Brain microvascular endothelial cell (primary cell): Measurements from ENCODE around the gene ZIC1.

ENCODE experiments used
- DNase-seq: peaks from one replicate; pipeline ENCODE4 v3.0.0-alpha.2; 2020
- H3K27ac ChIP-seq: fragments of 250-450 bp; sonication (Bioruptor Pico); 2 replicates; pipeline ENCODE4 v1.5.1; 2020; ENCODE audit warnings: mild to moderate bottlenecking, moderate library complexity
- H3K27me3 ChIP-seq: fragments of 250-450 bp; sonication (Bioruptor Pico); replicated peaks from 2 replicates; pipeline ENCODE4 v1.5.1; 2020; ENCODE audit warnings: mild to moderate bottlenecking
- H3K36me3 ChIP-seq: fragments of 250-450 bp; sonication (Bioruptor Pico); replicated peaks from 2 replicates; pipeline ENCODE4 v1.5.1; 2020; ENCODE audit warnings: mild to moderate bottlenecking
- H3K4me3 ChIP-seq: 2 replicates; pipeline ENCODE4 v1.5.1; 2011; ENCODE audit warnings: low read depth, mild to moderate bottlenecking, control low read depth, low read length, moderate library complexity
- in situ Hi-C: cut with HindIII; loops from 2 replicates; pipeline ENCODE4 v1.10.0; 2017; ENCODE audit warnings: low sequenced_read_pairs, low pct_ligation_motif_present
- TF ChIP-seq, protein P1 (sequence below): IDR thresholded peaks from 2 replicates; pipeline ENCODE4 v1.5.1; 2011; ENCODE audit warnings: low read depth, mild to moderate bottlenecking, moderate library complexity, low read length, control low read depth, inconsistent platforms; ENCODE audit errors: missing control alignments

ZIC1 gene

DNA sequence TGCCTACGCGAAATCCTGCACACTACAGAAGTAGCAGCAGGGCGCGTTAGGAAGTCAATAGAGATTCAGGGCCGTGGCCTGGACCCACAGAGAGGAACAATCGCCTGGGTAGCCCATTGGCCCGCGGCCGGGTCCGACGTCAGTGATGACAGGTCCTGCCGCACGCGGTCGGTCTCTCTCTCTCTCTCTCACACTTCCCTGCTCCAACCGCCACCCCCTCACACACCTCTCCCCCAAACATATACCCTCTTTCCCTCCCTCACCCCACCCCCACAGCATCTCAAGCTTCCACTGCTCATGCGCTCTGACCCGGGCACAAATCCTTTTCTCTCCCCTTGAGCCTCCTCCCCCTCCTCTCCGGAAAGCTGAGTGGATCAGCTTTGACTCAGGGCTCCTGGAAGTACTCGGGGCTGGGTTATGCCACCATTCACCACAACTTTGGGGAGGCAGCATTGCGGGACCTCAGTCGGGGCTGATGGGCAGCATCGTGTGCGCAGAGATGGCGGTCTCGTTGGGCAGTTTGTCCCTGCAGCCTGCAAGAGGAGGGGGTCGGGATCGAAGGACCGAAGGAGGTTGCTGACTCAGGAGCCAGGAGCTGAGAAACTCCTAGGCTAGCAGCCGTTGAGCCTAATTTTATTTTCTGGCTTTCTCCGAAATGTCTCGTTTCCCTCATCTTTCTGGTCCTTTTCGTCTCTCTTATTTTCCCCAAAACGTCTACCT is 11.8 kb upstream of the ZIC1 start:
- H3K36me3 ChIP-seq: no peaks in the 10 kb centered on the region
- H3K27me3 ChIP-seq: no peaks in the 10 kb centered on the region
- in situ Hi-C loops: loop anchor here (25.0 kb wide), 1 partner anchor 215 kb away; no protein-coding TSS in a partner anchor
- peak; percentile 96 for DNase-seq
- TF ChIP-seq, protein P1, sequence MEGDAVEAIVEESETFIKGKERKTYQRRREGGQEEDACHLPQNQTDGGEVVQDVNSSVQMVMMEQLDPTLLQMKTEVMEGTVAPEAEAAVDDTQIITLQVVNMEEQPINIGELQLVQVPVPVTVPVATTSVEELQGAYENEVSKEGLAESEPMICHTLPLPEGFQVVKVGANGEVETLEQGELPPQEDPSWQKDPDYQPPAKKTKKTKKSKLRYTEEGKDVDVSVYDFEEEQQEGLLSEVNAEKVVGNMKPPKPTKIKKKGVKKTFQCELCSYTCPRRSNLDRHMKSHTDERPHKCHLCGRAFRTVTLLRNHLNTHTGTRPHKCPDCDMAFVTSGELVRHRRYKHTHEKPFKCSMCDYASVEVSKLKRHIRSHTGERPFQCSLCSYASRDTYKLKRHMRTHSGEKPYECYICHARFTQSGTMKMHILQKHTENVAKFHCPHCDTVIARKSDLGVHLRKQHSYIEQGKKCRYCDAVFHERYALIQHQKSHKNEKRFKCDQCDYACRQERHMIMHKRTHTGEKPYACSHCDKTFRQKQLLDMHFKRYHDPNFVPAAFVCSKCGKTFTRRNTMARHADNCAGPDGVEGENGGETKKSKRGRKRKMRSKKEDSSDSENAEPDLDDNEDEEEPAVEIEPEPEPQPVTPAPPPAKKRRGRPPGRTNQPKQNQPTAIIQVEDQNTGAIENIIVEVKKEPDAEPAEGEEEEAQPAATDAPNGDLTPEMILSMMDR: peak; percentile 46
- peak overlapping the region; percentile 94 for H3K27ac ChIP-seq
- peak overlapping the region; percentile 65 for H3K4me3 ChIP-seq

DNA sequence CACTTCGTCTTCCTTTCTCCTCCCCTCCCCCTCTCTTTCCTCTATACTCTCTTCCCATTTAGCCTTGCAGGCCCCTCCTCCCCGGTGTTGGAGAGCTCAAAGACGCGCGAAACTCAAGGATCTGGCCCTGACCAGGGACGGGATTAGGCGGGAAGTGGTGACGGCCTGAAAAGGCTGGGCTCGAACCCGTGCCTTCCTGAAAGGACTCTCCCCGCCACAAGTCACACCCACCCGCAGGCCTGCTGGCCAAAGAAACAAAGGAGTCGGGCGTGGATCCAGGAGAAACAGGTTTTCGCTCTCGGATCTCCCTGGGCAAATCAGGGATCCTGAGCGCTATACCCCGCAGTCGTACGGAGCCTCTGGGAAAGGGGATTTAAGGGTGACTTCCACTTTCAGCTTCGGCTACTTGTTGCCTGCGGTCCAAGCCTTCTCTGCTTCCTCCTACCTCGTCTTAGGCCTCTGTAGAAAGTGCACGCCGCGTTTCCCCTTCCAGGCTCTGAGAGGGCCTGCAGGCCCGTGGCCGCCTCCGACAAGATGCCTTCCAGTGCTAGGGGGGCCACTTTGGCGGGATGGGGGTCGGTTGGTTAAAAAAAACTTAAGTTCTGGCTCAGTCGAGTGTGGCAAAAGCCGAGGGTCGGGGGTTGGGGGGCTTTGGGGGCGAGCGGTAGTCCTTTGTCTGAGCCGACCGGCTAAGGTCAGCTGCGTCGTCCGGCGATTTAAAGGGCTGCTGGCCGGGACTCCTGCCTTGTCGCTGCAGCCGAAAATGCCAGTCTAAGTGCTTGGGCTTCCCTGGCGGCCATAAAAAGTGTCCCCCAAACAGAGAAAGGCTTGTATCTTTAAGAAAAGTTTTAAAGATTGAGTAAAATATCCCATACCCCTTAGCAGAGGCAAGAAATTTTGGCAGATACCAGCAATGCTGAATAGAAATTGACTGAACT is 11.0 kb upstream of the ZIC1 start:
- H3K27ac ChIP-seq: peak overlapping the region; percentile 94
- in situ Hi-C loops: loop anchor here (25.0 kb wide), 1 partner anchor 214 kb away; no protein-coding TSS in a partner anchor

DNA sequence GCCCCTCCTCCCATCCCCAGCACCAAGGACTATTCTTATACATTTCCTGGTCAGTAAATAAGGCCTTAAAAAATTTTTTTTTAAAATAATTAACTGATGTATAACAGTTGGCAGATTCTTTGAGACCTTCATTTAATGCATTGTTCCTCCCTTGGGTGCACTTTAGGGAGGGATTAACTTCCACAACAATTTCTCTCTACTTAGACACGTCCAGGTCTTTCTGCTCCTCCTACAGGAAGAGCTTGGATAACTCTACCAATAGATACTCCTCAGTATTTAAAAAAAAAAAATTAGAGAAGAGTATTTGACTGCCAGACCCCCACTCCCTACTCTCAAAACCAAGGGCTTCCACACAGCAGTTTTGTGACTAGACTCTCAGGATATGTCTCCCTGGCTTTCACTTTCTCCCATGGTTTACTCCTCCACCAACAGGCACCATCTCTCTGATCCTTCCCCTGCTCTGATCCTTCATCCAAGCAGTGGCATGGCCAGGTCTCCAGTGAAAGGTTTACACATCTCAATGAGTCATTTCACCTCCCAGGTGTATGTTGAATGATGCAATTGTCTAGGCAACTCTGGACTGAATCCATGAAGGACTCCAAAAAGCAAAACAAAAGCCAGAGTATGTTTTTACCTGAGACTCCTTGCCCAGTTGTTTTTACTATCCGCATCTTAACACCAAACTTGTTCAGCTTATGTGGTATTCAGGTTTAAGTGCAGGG is 10.2 kb upstream of the ZIC1 start:
- DNase-seq: no peak
- TF ChIP-seq, protein P1: no peak
- no peaks in the 10 kb centered on the region for H3K36me3 ChIP-seq
- H3K4me3 ChIP-seq: peak overlapping the region; percentile 49
- H3K27ac ChIP-seq: peak overlapping the region; percentile 94
- in situ Hi-C loops: loop anchor here (25.0 kb wide), 1 partner anchor 213 kb away; no protein-coding TSS in a partner anchor
- H3K27me3 ChIP-seq: no peaks in the 10 kb centered on the region

More for the DNA sequence above, 11.0 kb upstream of the ZIC1 start:
- Histone ChIP-seq H3K4me3 (peak overlapping the region; percentile 49), H3K36me3 (no peaks in the 10 kb centered on the region), H3K27me3 (no peaks in the 10 kb centered on the region)
- no peak for DNase-seq
- TF ChIP-seq, protein P1: no peak

DNA sequence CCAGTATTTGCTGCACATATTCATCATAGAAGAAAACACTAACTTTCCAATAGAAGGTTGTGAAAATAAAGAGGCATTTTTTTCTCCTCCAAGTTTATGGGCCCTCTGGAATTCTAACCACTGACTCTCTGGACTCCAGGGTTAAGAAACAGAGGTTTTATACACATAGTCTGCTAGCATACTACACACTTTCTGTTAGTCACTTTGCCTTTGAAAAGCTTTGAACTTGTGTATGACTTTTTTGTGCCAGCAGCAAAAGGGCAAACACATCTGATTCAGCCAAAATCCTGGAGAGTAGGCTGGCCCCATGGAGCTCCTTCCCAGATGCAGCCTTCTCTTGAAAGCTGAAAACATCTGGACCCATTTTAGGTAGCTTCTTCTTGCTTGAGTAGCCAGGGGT is 9.1 kb upstream of the ZIC1 start:
- no peaks in the 10 kb centered on the region for H3K36me3 ChIP-seq
- TF ChIP-seq, protein P1: no peak
- H3K27me3 ChIP-seq: no peaks in the 10 kb centered on the region

DNA sequence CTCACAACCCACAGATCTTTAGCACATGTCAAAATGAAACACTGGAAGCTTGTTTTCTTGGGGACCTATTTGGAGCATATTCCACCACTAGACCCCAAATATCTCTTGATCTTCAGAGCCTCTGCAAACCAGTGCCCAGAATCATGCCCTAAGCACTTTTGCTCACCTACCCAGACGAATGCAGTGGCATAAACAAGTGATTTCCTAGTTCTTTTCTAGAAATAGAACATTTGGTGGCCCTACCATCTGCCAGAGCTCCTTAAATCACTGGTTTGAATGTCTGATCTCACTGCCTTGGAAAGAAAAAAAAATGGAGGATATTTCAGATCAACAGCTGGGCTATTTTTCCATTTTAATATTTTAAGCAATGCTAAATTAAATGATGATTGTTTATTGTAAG is 8.2 kb upstream of the ZIC1 start:
- Histone ChIP-seq H3K36me3 (no peaks in the 10 kb centered on the region), H3K4me3 (no peak overlapping the region), H3K27ac (no peak overlapping the region), H3K27me3 (no peaks in the 10 kb centered on the region)
- no peak for DNase-seq
- TF ChIP-seq, protein P1: no peak
- in situ Hi-C loops: loop anchor here (25.0 kb wide), 1 partner anchor 686 kb away; no protein-coding TSS in a partner anchor

More for the DNA sequence above, 9.1 kb upstream of the ZIC1 start:
- in situ Hi-C loops: loop anchor here (25.0 kb wide), 1 partner anchor 687 kb away; no protein-coding TSS in a partner anchor
- Histone ChIP-seq H3K4me3 (no peak overlapping the region), H3K27ac (no peak overlapping the region)
- DNase-seq: no peak
